Renal pelvis (tissue), 12 donors: ENCODE results near the gene LRRC34. TPM values are rescaled to one million over a fixed set of nuclear protein-coding genes. Genes with fewer than 3 reads are reported as not detected.

Experiments
- DNase-seq: peaks from one replicate; pipeline ENCODE4 v3.0.0-alpha.2; 2013
- long read RNA-seq, 16 experiments: transcript quantifications; one replicate each; lab custom pipeline, GENCODE V29; 2026
- polyA plus RNA-seq, 3 donors: library from polyadenylated mRNA; unstranded; fragments of 120-200 nt; gene quantifications; one replicate each; pipeline ENCODE4 v1.2.1, GENCODE V29; 2013; ENCODE audit not compliant: insufficient read length in 3 of 3

The LRRC34 gene
- 10 to 100 TPM in 2 of 3 donors, 1 to 10 TPM in 1; 9.7 to 16.0 (median 14.0) TPM for polyA plus RNA-seq
- long read RNA-seq, donor 1, partial matches to known transcripts, result 0 of 2 reads
- long read RNA-seq, donor 1, other reads (novel, unspliced or antisense), result 0 of 2 reads
- long read RNA-seq, donor 2, partial matches to known transcripts, result 5 of 5 reads
- long read RNA-seq, donor 2, other reads (novel, unspliced or antisense), result 0 of 5 reads
- long read RNA-seq, donor 3, partial matches to known transcripts, result 0 of 1 reads
- long read RNA-seq, donor 3, other reads (novel, unspliced or antisense), result 0 of 1 reads
- long read RNA-seq, donor 4, result 0 reads
- long read RNA-seq, donor 5, partial matches to known transcripts, result 0 of 2 reads
- long read RNA-seq, donor 5, other reads (novel, unspliced or antisense), result 0 of 2 reads
- long read RNA-seq, donor 6, partial matches to known transcripts, result 7 of 7 reads
- long read RNA-seq, donor 6, other reads (novel, unspliced or antisense), result 0 of 7 reads
- long read RNA-seq, donor 7, result 0 reads
- long read RNA-seq, donor 8, partial matches to known transcripts, result 0 of 1 reads
- long read RNA-seq, donor 8, other reads (novel, unspliced or antisense), result 0 of 1 reads
- long read RNA-seq, donor 9, partial matches to known transcripts, result 0 of 2 reads
- long read RNA-seq, donor 9, other reads (novel, unspliced or antisense), result 0 of 2 reads
- long read RNA-seq, donor 10, partial matches to known transcripts, result 0 of 1 reads
- long read RNA-seq, donor 10, other reads (novel, unspliced or antisense), result 0 of 1 reads
- long read RNA-seq, donor 11, partial matches to known transcripts, result 0 of 1 reads
- long read RNA-seq, donor 11, other reads (novel, unspliced or antisense), result 0 of 1 reads
- long read RNA-seq, donor 12, partial matches to known transcripts, result 5 of 7 reads
- long read RNA-seq, donor 12, other reads (novel, unspliced or antisense), result 0 of 7 reads
- long read RNA-seq, donor 13, partial matches to known transcripts, result 0 of 1 reads
- long read RNA-seq, donor 13, other reads (novel, unspliced or antisense), result 0 of 1 reads
- long read RNA-seq, donor 14, result 0 reads
- long read RNA-seq, donor 15, partial matches to known transcripts, result 0 of 1 reads
- long read RNA-seq, donor 15, other reads (novel, unspliced or antisense), result 0 of 1 reads
- long read RNA-seq, donor 16, partial matches to known transcripts, result 0 of 2 reads
- long read RNA-seq, donor 16, other reads (novel, unspliced or antisense), result 0 of 2 reads

GRCh38 chr3:169812332-169813235, at the start of gene LRRC34, which contains the start of gene LRRIQ4:
Gene LRRC34 (minus strand): TSS chr3:169812904. CDS start chr3:169812548, 356 bp downstream.
Gene LRRIQ4 (plus strand): TSS chr3:169812870. CDS start chr3:169821922, 9,052 bp downstream.
- DNase-seq, result peak; percentile 69

- no peak for DNase-seq
These were observed 49.2 kb upstream of the LRRC34 start for GRCh38 chr3:169861871-169862270.

- no peak for DNase-seq
These were observed 45.1 kb upstream of the LRRC34 start for GRCh38 chr3:169857811-169858210.

- no peak for DNase-seq
These were observed 42.8 kb upstream of the LRRC34 start for GRCh38 chr3:169855514-169855913.

- no peak for DNase-seq
These were observed 37.9 kb upstream of the LRRC34 start for GRCh38 chr3:169850618-169851017.

GRCh38 chr3:169848741-169849140, 36.0 kb upstream of the LRRC34 start:
- DNase-seq, result no peak

- no peak for DNase-seq
These were observed 35.2 kb upstream of the LRRC34 start for GRCh38 chr3:169847896-169848295.

GRCh38 chr3:169846458-169847193, 33.9 kb upstream of the LRRC34 start:
- DNase-seq, result no peak

- no peak for DNase-seq
These were observed 30.3 kb upstream of the LRRC34 start for GRCh38 chr3:169842960-169843359.

GRCh38 chr3:169841171-169841570, 28.5 kb upstream of the LRRC34 start:
- peak; percentile 54 for DNase-seq

- no peak for DNase-seq
These were observed 25.9 kb upstream of the LRRC34 start for GRCh38 chr3:169838511-169839030.

- DNase-seq, result no peak
These were observed 24.2 kb upstream of the LRRC34 start for GRCh38 chr3:169836942-169837275.

- DNase-seq, result no peak
These were observed 23.6 kb upstream of the LRRC34 start for GRCh38 chr3:169836078-169836941.

GRCh38 chr3:169835533-169835932, 22.8 kb upstream of the LRRC34 start:
- no peak for DNase-seq

- DNase-seq, result no peak
These were observed 15.0 kb upstream of the LRRC34 start for GRCh38 chr3:169827712-169828111.

- DNase-seq, result no peak
These were observed 12.6 kb upstream of the LRRC34 start for GRCh38 chr3:169825316-169825715.

- no peak for DNase-seq
These were observed 10.3 kb upstream of the LRRC34 start for GRCh38 chr3:169822983-169823382.

GRCh38 chr3:169822540-169822939, 9.8 kb upstream of the LRRC34 start:
- DNase-seq, result no peak

- DNase-seq, result no peak
These were observed 9.4 kb upstream of the LRRC34 start for GRCh38 chr3:169822091-169822490.
